HepG2 (cell line): ENCODE results near the gene PARD3. TPM values are rescaled to one million over a fixed set of nuclear protein-coding genes. Genes with fewer than 3 reads are reported as not detected.

ENCODE experiments used
- ATAC-seq: fragments of 200-7000 bp; cut with Tn5 transposase; 3 replicates; pipeline ENCODE4 v1.9.1; 2020; ENCODE audit warnings: mild to moderate bottlenecking, moderate library complexity
- BruUV-seq: library from RNA; stranded (reverse); fragments of 400-500 nt; replicated peaks from 2 replicates; lab custom pipeline; 2021; lab: Mats Ljungman, UMichigan
- CTCF ChIA-PET: fragments of 300-600 bp; formaldehyde crosslinking; extraction: SDS; loops from one replicate; lab custom pipeline; 2021; ENCODE audit warnings: low total read pairs, inconsistent platforms, low intra/inter-chr PET ratio; lab: Yijun Ruan, JAX
- POLR2A ChIA-PET: fragments of 350-600 bp; sonication (Branson Sonifier 250); formaldehyde crosslinking; loops from one replicate; lab custom pipeline; 2020; ENCODE audit warnings: antibody characterized with exemption, inconsistent platforms; lab: Yijun Ruan, JAX
- DNase-seq: peaks from one replicate; pipeline ENCODE4 v3.0.0-alpha.2; 2015; ENCODE audit warnings: low spot score
- FAIRE-seq: peaks from 3 replicates; lab custom pipeline; 2011; peaks lifted over from hg19 to GRCh38; lab: Jason Lieb, UNC
- H2AFZ ChIP-seq: one replicate; pipeline ENCODE4 v1.6.1; 2011; ENCODE audit warnings: low read length, inconsistent platforms
- H3K27ac ChIP-seq: fragments of 300-600 bp; 3 replicates; pipeline ENCODE4 v1.8.0; 2011; ENCODE audit warnings: mixed run types, mild to moderate bottlenecking, mixed read lengths, low read length, inconsistent platforms; ENCODE audit not compliant: insufficient read depth; ENCODE audit errors: extremely low read length
- H3K27me3 ChIP-seq, 2 experiments: fragments of 200-600 bp in 1 of 2; 2 replicates in 1 of 2; 3 replicates in 1 of 2; pipeline versions ENCODE4 v1.6.0 to v1.8.0; 2011; ENCODE audit warnings: low read length in 2 of 2, mild to moderate bottlenecking in 2 of 2, moderate library complexity in 2 of 2, inconsistent platforms in 1 of 2; ENCODE audit not compliant: insufficient read depth in 2 of 2, control insufficient read depth in 1 of 2
- H3K36me3 ChIP-seq, 2 experiments: fragments of 200-600 bp in 1 of 2; replicated peaks in 1 of 2; 2 replicates in 1 of 2; 3 replicates in 1 of 2; pipeline versions ENCODE4 v1.5.1 to v1.8.0; 2011; ENCODE audit warnings: low read length in 2 of 2, inconsistent platforms in 1 of 2; ENCODE audit not compliant: insufficient read depth in 2 of 2, control insufficient read depth in 1 of 2
- H3K4me1 ChIP-seq: 2 replicates; pipeline ENCODE4 v1.5.1; 2012; ENCODE audit warnings: low read length, inconsistent platforms; ENCODE audit not compliant: insufficient read depth
- H3K4me2 ChIP-seq: 2 replicates; pipeline ENCODE4 v1.6.0; 2011; ENCODE audit warnings: low read depth, low read length, inconsistent platforms
- H3K4me3 ChIP-seq, 3 experiments: fragments of 200-600 bp in 1 of 3; sonication (generic), shearing (Covaris generic) in 1 of 3; replicated peaks in 1 of 3; 2 replicates each; pipeline ENCODE4 v1.5.1; 2011 to 2016; ENCODE audit warnings: low read length in 3 of 3, inconsistent platforms in 2 of 3, low read depth in 2 of 3, mild to moderate bottlenecking in 2 of 3, control low read depth in 1 of 3, mixed read lengths in 1 of 3; ENCODE audit not compliant: insufficient read depth in 1 of 3
- H3K79me2 ChIP-seq: one replicate; pipeline ENCODE4 v1.6.1; 2011; ENCODE audit warnings: low read length, inconsistent platforms; ENCODE audit not compliant: insufficient read depth
- H3K9ac ChIP-seq: 2 replicates; pipeline ENCODE4 v1.6.0; 2011; ENCODE audit warnings: mild to moderate bottlenecking, low read depth, low read length, inconsistent platforms; ENCODE audit not compliant: insufficient read depth
- H3K9me3 ChIP-seq: 2 replicates; pipeline ENCODE4 v1.5.1; 2012; ENCODE audit warnings: mild to moderate bottlenecking, low read length
- H4K20me1 ChIP-seq: 2 replicates; pipeline ENCODE4 v1.6.0; 2011; ENCODE audit warnings: inconsistent platforms, mild to moderate bottlenecking, low read length, moderate library complexity; ENCODE audit not compliant: insufficient read depth
- JDP2 ChIP-seq: sonication (generic); formaldehyde crosslinking; IDR thresholded peaks from 2 replicates; pipeline ENCODE4 v1.8.1; 2022; ENCODE audit warnings: missing genetic modification reagents, borderline replicate concordance
- PHF8 ChIP-seq: sonication (generic); formaldehyde crosslinking; IDR thresholded peaks from 2 replicates; pipeline ENCODE4 v1.5.0; 2020; ENCODE audit warnings: missing genetic modification reagents
- SRSF9 ChIP-seq: fragments of 200-400 bp; formaldehyde crosslinking; IDR thresholded peaks from 2 replicates; pipeline ENCODE4 v1.6.1; 2018; ENCODE audit warnings: borderline replicate concordance, mild to moderate bottlenecking, low read depth, low read length; ENCODE audit not compliant: insufficient read depth, poor library complexity, severe bottlenecking
- STAG1 ChIP-seq: sonication (generic); formaldehyde crosslinking; IDR thresholded peaks from 2 replicates; pipeline ENCODE4 v1.4.0; 2020; ENCODE audit warnings: missing genetic modification reagents
- ZMYM2 ChIP-seq: sonication (generic); formaldehyde crosslinking; IDR thresholded peaks from 2 replicates; pipeline ENCODE4 v1.8.0; 2022; ENCODE audit warnings: mild to moderate bottlenecking, missing genetic modification reagents
- ZNF275 ChIP-seq: sonication (generic); formaldehyde crosslinking; IDR thresholded peaks from 2 replicates; pipeline ENCODE4 v1.8.0; 2022; ENCODE audit warnings: missing genetic modification reagents, mild to moderate bottlenecking, inconsistent platforms, borderline replicate concordance
- WGBS: methylation state at CpG from one replicate; pipeline ENCODE4 v1.1.6; 2017; ENCODE audit warnings: low lambda C conversion rate; 5-methylcytosine and 5-hydroxymethylcytosine counted together
- in situ Hi-C: cut with HindIII; loops from 2 replicates; pipeline ENCODE4 v1.10.0; 2017; ENCODE audit warnings: low pct_unique_long_range_greater_than_20kb; ENCODE audit not compliant: extremely low pct_ligation_motif_present
- intact Hi-C: fragments of 100-400 bp; cut with micrococcal nuclease; formaldehyde crosslinking; loops from one replicate; pipeline ENCODE4 v1.10.0; 2022; ENCODE audit not compliant: unreplicated experiment
- polyA plus RNA-seq, 8 experiments: library from polyadenylated mRNA; depleted of rRNA in 3 of 8; stranded (reverse) in 7 of 8; unstranded in 1 of 8; fragments of >200 nt; fragmentation: Illumina TruSeq in 4 of 8; extraction: Trizol in 4 of 8; gene quantifications; 2 replicates each; pipeline versions ENCODE4 v1.2.1 to v1.2.3, GENCODE V29; 2011 to 2016; ENCODE audit warnings: low read depth in 4 of 8, missing spikeins in 1 of 8, mixed read lengths in 1 of 8; ENCODE audit not compliant: insufficient read depth in 1 of 8
- total RNA-seq, 5 experiments: library from RNA; depleted of rRNA; stranded (reverse); fragments of >200 nt; fragmentation: Illumina TruSeq; extraction: Trizol; gene quantifications; 2 replicates each; pipeline ENCODE4 v1.2.3, GENCODE V29; 2016; ENCODE audit warnings: low read depth in 1 of 5
- TF ChIP-seq, protein P1 (sequence below): sonication (generic); formaldehyde crosslinking; IDR thresholded peaks from 2 replicates; pipeline ENCODE4 v1.4.0; 2020; ENCODE audit warnings: mild to moderate bottlenecking, missing genetic modification reagents
- TF ChIP-seq, protein P2 (sequence below): sonication (generic); formaldehyde crosslinking; IDR thresholded peaks from 2 replicates; pipeline ENCODE4 v1.5.0; 2020; ENCODE audit warnings: mild to moderate bottlenecking, missing genetic modification reagents, moderate library complexity
- TF ChIP-seq, protein P3 (sequence below): sonication (generic); formaldehyde crosslinking; IDR thresholded peaks from 2 replicates; pipeline ENCODE4 v1.5.1; 2020; ENCODE audit warnings: mild to moderate bottlenecking, missing genetic modification reagents

PARD3 gene
- total and polyA plus RNA-seq, 2 of the 13 experiments (the other 11 are each of a cell fraction or from before 2014, with no cell fraction given), result 40.9 to 60.0 TPM

- H3K36me3 ChIP-seq, result peaks cover 0 to 4% of the 10 kb centered on the region in 2 experiments; a peak in 1 of 5 replicates
- in situ Hi-C loops, result no loop called here
- peaks cover 5% of the 10 kb centered on the region for H4K20me1 ChIP-seq
- peaks cover 8% of the 10 kb centered on the region for H3K4me1 ChIP-seq
- H2AFZ ChIP-seq, result no peak overlapping the region
- peaks cover 35% of the 10 kb centered on the region for H3K79me2 ChIP-seq
- TF ChIP-seq ZNF275 (no peak), SRSF9 (no peak), JDP2 (no peak), PHF8 (CRISPR knock-in tag) (no peak), ZMYM2 (CRISPR knock-in tag) (no peak), STAG1 (CRISPR knock-in tag) (peak; percentile 54)
- TF ChIP-seq, protein P1, sequence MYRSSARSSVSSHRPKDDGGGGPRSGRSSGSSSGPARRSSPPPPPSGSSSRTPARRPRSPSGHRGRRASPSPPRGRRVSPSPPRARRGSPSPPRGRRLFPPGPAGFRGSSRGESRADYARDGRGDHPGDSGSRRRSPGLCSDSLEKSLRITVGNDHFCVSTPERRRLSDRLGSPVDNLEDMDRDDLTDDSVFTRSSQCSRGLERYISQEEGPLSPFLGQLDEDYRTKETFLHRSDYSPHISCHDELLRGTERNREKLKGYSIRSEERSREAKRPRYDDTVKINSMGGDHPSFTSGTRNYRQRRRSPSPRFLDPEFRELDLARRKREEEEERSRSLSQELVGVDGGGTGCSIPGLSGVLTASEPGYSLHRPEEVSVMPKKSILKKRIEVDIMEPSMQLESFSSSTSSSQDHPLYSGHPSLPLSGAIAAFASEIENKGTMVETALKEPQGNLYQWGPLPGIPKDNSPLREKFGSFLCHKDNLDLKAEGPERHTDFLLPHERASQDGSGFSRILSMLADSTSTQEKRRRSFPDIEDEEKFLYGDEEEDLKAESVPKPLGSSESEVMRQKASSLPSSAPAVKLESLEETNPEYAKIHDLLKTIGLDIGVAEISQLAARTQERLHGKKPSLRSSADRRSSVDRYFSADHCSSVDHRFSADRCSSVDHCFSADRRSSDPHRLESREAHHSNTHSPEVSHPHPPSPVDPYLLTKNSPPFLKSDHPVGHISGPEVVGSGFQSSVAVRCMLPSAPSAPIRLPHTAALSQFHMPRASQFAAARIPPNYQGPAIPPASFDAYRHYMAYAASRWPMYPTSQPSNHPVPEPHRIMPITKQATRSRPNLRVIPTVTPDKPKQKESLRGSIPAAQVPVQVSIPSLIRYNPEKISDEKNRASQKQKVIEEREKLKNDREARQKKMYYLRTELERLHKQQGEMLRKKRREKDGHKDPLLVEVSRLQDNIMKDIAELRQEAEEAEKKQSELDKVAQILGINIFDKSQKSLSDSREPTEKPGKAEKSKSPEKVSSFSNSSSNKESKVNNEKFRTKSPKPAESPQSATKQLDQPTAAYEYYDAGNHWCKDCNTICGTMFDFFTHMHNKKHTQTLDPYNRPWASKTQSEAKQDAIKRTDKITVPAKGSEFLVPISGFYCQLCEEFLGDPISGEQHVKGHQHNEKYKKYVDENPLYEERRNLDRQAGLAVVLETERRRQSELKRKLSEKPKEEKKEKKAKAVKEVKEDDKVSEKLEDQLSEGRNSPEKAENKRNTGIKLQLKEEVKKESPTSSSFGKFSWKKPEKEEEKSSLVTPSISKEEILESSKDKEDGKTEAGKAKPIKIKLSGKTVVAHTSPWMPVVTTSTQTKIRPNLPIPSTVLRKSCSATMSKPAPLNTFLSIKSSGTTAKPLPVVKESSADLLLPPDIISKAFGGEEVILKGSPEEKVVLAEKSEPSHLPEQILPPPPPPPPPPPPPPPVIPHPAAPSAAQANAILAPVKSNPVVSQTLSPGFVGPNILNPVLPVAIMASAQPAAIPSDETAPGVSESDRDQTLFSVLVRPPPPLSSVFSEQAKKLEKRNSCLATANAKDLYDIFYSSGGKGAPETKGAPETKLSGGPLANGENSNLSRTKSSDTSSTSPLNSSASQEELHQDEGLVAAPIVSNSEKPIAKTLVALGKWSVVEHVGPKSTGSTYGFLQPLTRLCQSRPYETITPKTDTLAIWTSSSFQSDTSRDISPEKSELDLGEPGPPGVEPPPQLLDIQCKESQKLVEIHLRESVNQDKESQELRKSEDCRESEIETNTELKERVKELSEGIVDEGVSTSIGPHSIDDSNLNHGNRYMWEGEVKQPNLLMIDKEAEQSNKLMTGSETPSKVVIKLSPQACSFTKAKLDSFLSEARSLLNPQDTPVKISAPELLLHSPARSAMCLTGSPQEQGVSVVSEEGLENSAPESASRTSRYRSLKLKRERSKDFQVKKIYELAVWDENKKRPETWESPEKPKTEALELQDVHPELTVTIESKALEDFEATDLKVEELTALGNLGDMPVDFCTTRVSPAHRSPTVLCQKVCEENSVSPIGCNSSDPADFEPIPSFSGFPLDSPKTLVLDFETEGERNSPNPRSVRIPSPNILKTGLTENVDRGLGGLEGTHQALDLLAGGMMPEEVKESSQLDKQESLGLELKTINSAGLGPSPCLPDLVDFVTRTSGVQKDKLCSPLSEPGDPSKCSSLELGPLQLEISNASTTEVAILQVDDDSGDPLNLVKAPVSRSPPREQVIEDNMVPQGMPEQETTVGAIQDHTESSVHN (CRISPR knock-in tag), result no peak
- TF ChIP-seq, protein P2, sequence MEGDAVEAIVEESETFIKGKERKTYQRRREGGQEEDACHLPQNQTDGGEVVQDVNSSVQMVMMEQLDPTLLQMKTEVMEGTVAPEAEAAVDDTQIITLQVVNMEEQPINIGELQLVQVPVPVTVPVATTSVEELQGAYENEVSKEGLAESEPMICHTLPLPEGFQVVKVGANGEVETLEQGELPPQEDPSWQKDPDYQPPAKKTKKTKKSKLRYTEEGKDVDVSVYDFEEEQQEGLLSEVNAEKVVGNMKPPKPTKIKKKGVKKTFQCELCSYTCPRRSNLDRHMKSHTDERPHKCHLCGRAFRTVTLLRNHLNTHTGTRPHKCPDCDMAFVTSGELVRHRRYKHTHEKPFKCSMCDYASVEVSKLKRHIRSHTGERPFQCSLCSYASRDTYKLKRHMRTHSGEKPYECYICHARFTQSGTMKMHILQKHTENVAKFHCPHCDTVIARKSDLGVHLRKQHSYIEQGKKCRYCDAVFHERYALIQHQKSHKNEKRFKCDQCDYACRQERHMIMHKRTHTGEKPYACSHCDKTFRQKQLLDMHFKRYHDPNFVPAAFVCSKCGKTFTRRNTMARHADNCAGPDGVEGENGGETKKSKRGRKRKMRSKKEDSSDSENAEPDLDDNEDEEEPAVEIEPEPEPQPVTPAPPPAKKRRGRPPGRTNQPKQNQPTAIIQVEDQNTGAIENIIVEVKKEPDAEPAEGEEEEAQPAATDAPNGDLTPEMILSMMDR (CRISPR knock-in tag), result peak; percentile 39
- TF ChIP-seq, protein P3, sequence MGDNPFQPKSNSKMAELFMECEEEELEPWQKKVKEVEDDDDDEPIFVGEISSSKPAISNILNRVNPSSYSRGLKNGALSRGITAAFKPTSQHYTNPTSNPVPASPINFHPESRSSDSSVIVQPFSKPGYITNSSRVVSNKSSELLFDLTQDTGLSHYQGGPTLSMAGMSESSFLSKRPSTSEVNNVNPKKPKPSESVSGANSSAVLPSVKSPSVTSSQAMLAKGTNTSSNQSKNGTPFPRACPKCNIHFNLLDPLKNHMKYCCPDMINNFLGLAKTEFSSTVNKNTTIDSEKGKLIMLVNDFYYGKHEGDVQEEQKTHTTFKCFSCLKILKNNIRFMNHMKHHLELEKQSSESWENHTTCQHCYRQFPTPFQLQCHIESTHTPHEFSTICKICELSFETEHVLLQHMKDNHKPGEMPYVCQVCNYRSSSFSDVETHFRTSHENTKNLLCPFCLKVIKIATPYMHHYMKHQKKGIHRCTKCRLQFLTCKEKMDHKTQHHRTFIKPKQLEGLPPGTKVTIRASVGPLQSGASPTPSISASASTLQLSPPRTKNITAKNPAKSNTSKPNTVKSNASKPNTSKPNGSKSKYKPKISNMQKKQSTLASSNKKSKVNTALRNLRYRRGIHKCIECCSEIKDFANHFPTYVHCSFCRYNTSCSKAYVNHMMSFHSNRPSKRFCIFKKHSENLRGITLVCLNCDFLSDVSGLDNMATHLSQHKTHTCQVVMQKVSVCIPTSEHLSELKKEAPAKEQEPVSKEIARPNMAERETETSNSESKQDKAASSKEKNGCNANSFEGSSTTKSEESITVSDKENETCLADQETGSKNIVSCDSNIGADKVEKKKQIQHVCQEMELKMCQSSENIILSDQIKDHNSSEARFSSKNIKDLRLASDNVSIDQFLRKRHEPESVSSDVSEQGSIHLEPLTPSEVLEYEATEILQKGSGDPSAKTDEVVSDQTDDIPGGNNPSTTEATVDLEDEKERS (CRISPR knock-in tag), result no peak
- TF ChIP-seq, all 625 proteins: peak for 2
- ChIA-PET POLR2A (no interaction called here), CTCF (no interaction called here)
- no peak overlapping the region for H3K9ac ChIP-seq
- FAIRE-seq (no peak), ATAC-seq (no peak), DNase-seq (no peak)
- intact Hi-C loops, result no loop called here
- H3K27me3 ChIP-seq, result no peaks in the 10 kb centered on the region
- no peak overlapping the region for H3K4me3 ChIP-seq
- no peaks in the 10 kb centered on the region for H3K9me3 ChIP-seq
- H3K27ac ChIP-seq, result no peak overlapping the region
- 96% methylated on average over 4 of the region's 4 CpGs for WGBS
- H3K4me2 ChIP-seq, result no peak overlapping the region
- BruUV-seq, result no TSS peak
Observed at GRCh38 chr10:34677591-34677990, 137.5 kb downstream of the PARD3 start.
